ENCODE data around the gene ZNF462.

Gene ZNF462

GRCh38 chr9:106945727-106946660 lies 83.0 kb downstream of the ZNF462 start:
- TF ChIP-seq TAF1 (IDR thresholded peaks at IDR 0.05; ENCODE audit: low read depth), result no peak
- TF ChIP-seq EP300 (IDR thresholded peaks at IDR 0.05; ENCODE audit: borderline replicate concordance), result no peak
- TF ChIP-seq TEAD4 (IDR thresholded peaks at IDR 0.05), result no peak

- TF ChIP-seq TEAD4 (IDR thresholded peaks at IDR 0.05), result no peak
- no peak for TF ChIP-seq REST (IDR thresholded peaks at IDR 0.05; ENCODE audit: low read depth)
- TF ChIP-seq TCF12 (IDR thresholded peaks at IDR 0.05; ENCODE audit: low read depth), result no peak
- no peak for TF ChIP-seq CEBPB (IDR thresholded peaks at IDR 0.05)
- TF ChIP-seq USF1 (IDR thresholded peaks at IDR 0.05), result no peak
Observed at GRCh38 chr9:106947106-106947900, 84.3 kb downstream of the ZNF462 start.

- TF ChIP-seq NFIC (IDR thresholded peaks at IDR 0.05) (no peak), YY1 (IDR thresholded peaks at IDR 0.05; ENCODE audit: low read depth) (no peak), FOXM1 (IDR thresholded peaks at IDR 0.05; ENCODE audit: borderline replicate concordance, low read depth) (no peak), CEBPB (IDR thresholded peaks at IDR 0.05) (no peak), EGR1 (IDR thresholded peaks at IDR 0.05) (no peak), TCF12 (IDR thresholded peaks at IDR 0.05; ENCODE audit: low read depth) (no peak), RAD21 (IDR thresholded peaks at IDR 0.05; ENCODE audit: low read depth) (no peak), USF1 (IDR thresholded peaks at IDR 0.05) (no peak), TAF1 (IDR thresholded peaks at IDR 0.05; ENCODE audit: low read depth) (no peak), CREB1 (IDR thresholded peaks at IDR 0.05; ENCODE audit: low read depth) (no peak), MAX (IDR thresholded peaks at IDR 0.05) (no peak), TEAD4 (IDR thresholded peaks at IDR 0.05) (no peak)
Observed at GRCh38 chr9:106953174-106953573, 90.2 kb downstream of the ZNF462 start.

- TF ChIP-seq REST (IDR thresholded peaks at IDR 0.05; ENCODE audit: low read depth) (no peak), RAD21 (IDR thresholded peaks at IDR 0.05; ENCODE audit: low read depth) (no peak), TAF1 (IDR thresholded peaks at IDR 0.05; ENCODE audit: low read depth) (no peak), CREB1 (IDR thresholded peaks at IDR 0.05; ENCODE audit: low read depth) (no peak), CEBPB (IDR thresholded peaks at IDR 0.05) (no peak), ZBTB7A (IDR thresholded peaks at IDR 0.05; ENCODE audit: low read depth) (no peak), EGR1 (IDR thresholded peaks at IDR 0.05) (no peak), TCF12 (IDR thresholded peaks at IDR 0.05; ENCODE audit: low read depth) (no peak), USF1 (IDR thresholded peaks at IDR 0.05) (no peak), EP300 (IDR thresholded peaks at IDR 0.05; ENCODE audit: borderline replicate concordance) (no peak), NFIC (IDR thresholded peaks at IDR 0.05) (no peak), MAX (IDR thresholded peaks at IDR 0.05) (no peak), YY1 (IDR thresholded peaks at IDR 0.05; ENCODE audit: low read depth) (no peak)
Observed at GRCh38 chr9:106954558-106954957, 91.6 kb downstream of the ZNF462 start.

All from Ishikawa (cell line).